PC-9 (cell line): ENCODE data around the gene ATAD3B. TPM values are rescaled to one million over a fixed set of nuclear protein-coding genes. Genes with fewer than 3 reads are reported as not detected.
"Not testable (repeated sequence)": the region's sequence is repeated elsewhere in the genome, so short reads cannot be mapped to it uniquely, and the experiment has no call there.

Experiments used
- BruUV-seq: library from RNA; stranded (reverse); fragments of 400-500 nt; replicated peaks from 2 replicates; lab custom pipeline; 2021; lab: Mats Ljungman, UMichigan
- CTCF ChIA-PET: fragments of 300-600 bp; sonication (Branson Sonifier 250); formaldehyde crosslinking; loops from one replicate; lab custom pipeline; 2022; ENCODE audit warnings: antibody characterized with exemption; lab: Charles Lee
- POLR2A ChIA-PET: fragments of 300-600 bp; sonication (Branson Sonifier 250); formaldehyde crosslinking; loops from one replicate; lab custom pipeline; 2022; ENCODE audit warnings: antibody characterized with exemption; ENCODE audit not compliant: unreplicated experiment; lab: Charles Lee
- DNase-seq, 2 experiments: peaks; one replicate each; pipeline versions ENCODE4 v3.0.0 to v3.0.0-alpha.2; 2015 to 2022; ENCODE audit warnings: mixed read lengths in 1 of 2
- H2AFZ ChIP-seq: fragments of 200-600 bp; sonication (generic); 2 replicates; pipeline ENCODE4 v1.8.1; 2017; ENCODE audit warnings: antibody characterized with exemption
- H3F3A ChIP-seq: fragments of 200-600 bp; sonication (generic); 2 replicates; pipeline ENCODE4 v1.8.1; 2017; ENCODE audit warnings: antibody characterized with exemption, mild to moderate bottlenecking, low read depth; ENCODE audit not compliant: insufficient read depth
- H3K27ac ChIP-seq: fragments of 200-600 bp; sonication (generic); 2 replicates; pipeline ENCODE4 v1.6.1; 2016; ENCODE audit warnings: mixed run types
- H3K27me3 ChIP-seq: fragments of 200-600 bp; sonication (generic); 2 replicates; pipeline ENCODE4 v1.6.1; 2016; ENCODE audit warnings: low read depth, mixed run types; ENCODE audit not compliant: insufficient read depth
- H3K36me3 ChIP-seq: fragments of 200-600 bp; sonication (generic); 2 replicates; pipeline ENCODE4 v1.6.1; 2016; ENCODE audit warnings: low read depth, mixed run types
- H3K4me1 ChIP-seq: fragments of 200-600 bp; sonication (generic); replicated peaks from 2 replicates; pipeline ENCODE4 v1.6.1; 2016; ENCODE audit warnings: mixed run types; ENCODE audit not compliant: insufficient read depth
- H3K4me2 ChIP-seq: fragments of 200-600 bp; sonication (generic); 2 replicates; pipeline ENCODE4 v1.6.1; 2017; ENCODE audit warnings: mixed run types
- H3K4me3 ChIP-seq: fragments of 200-600 bp; sonication (generic); 2 replicates; pipeline ENCODE4 v1.6.1; 2016; ENCODE audit warnings: mixed run types
- H3K79me2 ChIP-seq: fragments of 200-600 bp; sonication (generic); 2 replicates; pipeline ENCODE4 v1.6.1; 2017; ENCODE audit warnings: low read depth, mixed run types
- H3K9me2 ChIP-seq: fragments of 200-600 bp; sonication (generic); 2 replicates; pipeline ENCODE4 v1.8.1; 2017; ENCODE audit warnings: mild to moderate bottlenecking; ENCODE audit not compliant: insufficient read depth
- H3K9me3 ChIP-seq: fragments of 200-600 bp; sonication (generic); 2 replicates; pipeline ENCODE4 v1.8.1; 2016; ENCODE audit warnings: low read depth; ENCODE audit not compliant: insufficient read depth
- H4K20me1 ChIP-seq: fragments of 200-600 bp; sonication (generic); 2 replicates; pipeline ENCODE4 v1.8.1; 2017; ENCODE audit not compliant: insufficient read depth
- CTCF ChIP-seq: fragments of 200-600 bp; sonication (generic); conservative IDR thresholded peaks from 2 replicates; pipeline ENCODE4 v1.6.1; 2017; ENCODE audit warnings: mixed run types, antibody characterized with exemption, mild to moderate bottlenecking, moderate library complexity
- EZH2 ChIP-seq: fragments of 200-600 bp; sonication (generic); IDR thresholded peaks from 2 replicates; pipeline ENCODE4 v1.8.0; 2017; ENCODE audit warnings: antibody characterized with exemption, low read depth
- intact Hi-C: fragments of 100-400 bp; cut with micrococcal nuclease; formaldehyde crosslinking; loops from one replicate; pipeline ENCODE4 v1.10.0; 2022; ENCODE audit not compliant: unreplicated experiment
- total RNA-seq: library from RNA; stranded (reverse); gene quantifications from 2 replicates; pipeline ENCODE4 v1.2.3, GENCODE V29; 2021

ATAD3B gene
- total RNA-seq, 1 experiment from 2014 or later: 32.8 TPM

- Histone ChIP-seq H3F3A (no peaks in the 10 kb centered on the region), H3K4me3 (no peak overlapping the region), H3K36me3 (peaks cover 9% of the 10 kb centered on the region), H3K9me3 (no peaks in the 10 kb centered on the region), H3K27ac (no peak overlapping the region), H2AFZ (no peak overlapping the region), H3K9me2 (no peaks in the 10 kb centered on the region), H4K20me1 (peaks cover 7% of the 10 kb centered on the region; the same call in 1 of the 2 replicates), H3K4me2 (no peak overlapping the region), H3K27me3 (no peaks in the 10 kb centered on the region), H3K79me2 (peaks cover 24% of the 10 kb centered on the region), H3K4me1 (no peaks in the 10 kb centered on the region)
- no peak for TF ChIP-seq CTCF
- no peak for TF ChIP-seq EZH2
- intact Hi-C loops: no loop called here
- CTCF ChIA-PET: no interaction called here
- POLR2A ChIA-PET: no interaction called here
- DNase-seq: no peak
- BruUV-seq: no TSS peak
These were observed 46.5 kb downstream of the ATAD3B start for GRCh38 chr1:1517973-1518620.

GRCh38 chr1:1518621-1519007, 47.0 kb downstream of the ATAD3B start:
- H2AFZ ChIP-seq, H3K4me1 ChIP-seq, H3F3A ChIP-seq, H3K36me3 ChIP-seq, H3K27ac ChIP-seq, H3K27me3 ChIP-seq, intact Hi-C loops, H3K4me2 ChIP-seq, H3K4me3 ChIP-seq, H3K9me2 ChIP-seq, BruUV-seq, H3K9me3 ChIP-seq, DNase-seq, CTCF ChIA-PET, POLR2A ChIA-PET, H4K20me1 ChIP-seq: not testable (repeated sequence)
- H3K79me2 ChIP-seq: peaks cover 21% of the 10 kb centered on the region

- H3F3A ChIP-seq, H3K79me2 ChIP-seq, H3K9me2 ChIP-seq, H4K20me1 ChIP-seq, intact Hi-C loops, H3K27ac ChIP-seq, H3K9me3 ChIP-seq, H3K4me2 ChIP-seq, H3K36me3 ChIP-seq, CTCF ChIA-PET, BruUV-seq, POLR2A ChIA-PET, H3K27me3 ChIP-seq, H3K4me3 ChIP-seq, DNase-seq, H2AFZ ChIP-seq, H3K4me1 ChIP-seq: not testable (repeated sequence)
These were observed 48.4 kb downstream of the ATAD3B start for GRCh38 chr1:1519805-1520505.

- no peak for TF ChIP-seq EZH2
- TF ChIP-seq CTCF: no peak
- no peaks in the 10 kb centered on the region for H3F3A ChIP-seq
- H3K27me3 ChIP-seq: no peaks in the 10 kb centered on the region
- no peaks in the 10 kb centered on the region for H3K9me2 ChIP-seq
- no peak overlapping the region for H2AFZ ChIP-seq
- H3K27ac ChIP-seq: no peak overlapping the region
- H3K4me1 ChIP-seq: no peaks in the 10 kb centered on the region
- H4K20me1 ChIP-seq: peaks cover 7% of the 10 kb centered on the region; the same call in 1 of the 2 replicates
- no peak overlapping the region for H3K4me2 ChIP-seq
- no peak overlapping the region for H3K4me3 ChIP-seq
- DNase-seq: no peak
- ChIA-PET CTCF (no interaction called here), POLR2A (no interaction called here)
- no TSS peak for BruUV-seq
- 0 out of 2 replicates have a peak, but pooled peaks cover 4% of the 10 kb centered on the region for H3K79me2 ChIP-seq
- peaks cover 6% of the 10 kb centered on the region for H3K36me3 ChIP-seq
- H3K9me3 ChIP-seq: no peaks in the 10 kb centered on the region
- intact Hi-C loops: no loop called here
These were observed 49.8 kb downstream of the ATAD3B start for GRCh38 chr1:1521331-1521730.

- POLR2A ChIA-PET: not testable (repeated sequence)
These were observed 51.0 kb downstream of the ATAD3B start for GRCh38 chr1:1522536-1522935.

GRCh38 chr1:1523226-1523625, 51.7 kb downstream of the ATAD3B start:
- intact Hi-C loops, DNase-seq: not testable (repeated sequence)

More at GRCh38 chr1:1522536-1522935, 51.0 kb downstream of the ATAD3B start:
- H3K4me2 ChIP-seq, H3K27ac ChIP-seq, H3K36me3 ChIP-seq, H3K27me3 ChIP-seq, intact Hi-C loops, H3K4me1 ChIP-seq, CTCF ChIA-PET, H3F3A ChIP-seq, DNase-seq, H3K9me2 ChIP-seq, H3K79me2 ChIP-seq, H4K20me1 ChIP-seq, H3K4me3 ChIP-seq, BruUV-seq, H3K9me3 ChIP-seq, H2AFZ ChIP-seq: not testable (repeated sequence)

More at GRCh38 chr1:1523226-1523625, 51.7 kb downstream of the ATAD3B start:
- H2AFZ ChIP-seq, H3K79me2 ChIP-seq, H3K36me3 ChIP-seq, H3K27ac ChIP-seq, H3K9me3 ChIP-seq, POLR2A ChIA-PET, H3K4me2 ChIP-seq, BruUV-seq, CTCF ChIA-PET, H4K20me1 ChIP-seq, H3K9me2 ChIP-seq, H3F3A ChIP-seq, H3K4me1 ChIP-seq, H3K27me3 ChIP-seq, H3K4me3 ChIP-seq: not testable (repeated sequence)
